GM13977 (cell line): Measurements from ENCODE around the gene BRAT1.

ENCODE experiments used
- DNase-seq: peaks from one replicate; pipeline ENCODE4 v3.0.0; 2012; ENCODE audit warnings: low spot score
- in situ Hi-C: fragments of 300-500 bp; cut with MboI; formaldehyde crosslinking; loops from one replicate; pipeline ENCODE4 v1.12.0; 2022; ENCODE audit warnings: low sequenced_read_pairs, low pct_unique_long_range_greater_than_20kb, mixed read lengths, inconsistent platforms; ENCODE audit not compliant: unreplicated experiment
- TF ChIP-seq, protein P1 (sequence below): IDR thresholded peaks from 2 replicates; pipeline ENCODE4 v1.5.1; 2012; ENCODE audit warnings: mild to moderate bottlenecking, control low read depth; ENCODE audit not compliant: insufficient read depth; ENCODE audit errors: extremely low read depth, missing control alignments

Gene BRAT1

DNA sequence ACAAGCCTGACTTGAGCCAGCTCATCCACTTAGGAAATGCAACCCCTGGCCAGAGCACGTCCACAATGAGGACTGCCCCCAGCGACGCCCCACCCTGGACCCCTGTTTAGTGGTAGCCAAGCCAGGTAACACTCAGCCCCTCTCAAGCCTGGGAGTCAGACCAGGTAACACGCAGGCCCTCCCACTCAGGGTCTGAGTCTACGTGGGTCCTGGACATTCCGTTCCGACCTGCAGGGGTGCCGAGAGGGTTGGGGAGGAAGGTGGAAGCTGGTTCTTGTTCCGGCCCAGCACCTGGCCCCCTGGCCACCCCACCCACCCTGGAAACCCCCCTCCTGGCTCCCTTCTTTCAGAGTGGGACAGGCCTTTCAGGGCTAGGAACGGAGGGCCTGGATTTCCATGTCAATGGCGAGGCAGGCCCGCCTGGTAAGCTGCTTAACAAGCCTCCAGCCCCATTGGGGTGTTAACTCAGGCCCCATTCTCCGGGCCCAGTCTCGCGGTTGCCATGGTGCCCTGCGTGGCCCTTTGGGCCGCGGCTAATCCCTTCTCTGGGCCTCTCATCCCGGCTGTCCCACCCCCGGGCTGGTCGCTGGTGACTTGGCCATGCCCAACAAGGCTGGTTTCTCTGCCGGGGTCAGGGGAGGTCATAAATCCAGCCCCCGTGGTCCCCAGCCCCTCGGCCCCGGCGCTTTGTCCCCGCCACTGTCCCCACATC is 55.4 kb downstream of the BRAT1 start:
- in situ Hi-C loops, result no loop called here
- no peak for DNase-seq
- TF ChIP-seq, protein P1, sequence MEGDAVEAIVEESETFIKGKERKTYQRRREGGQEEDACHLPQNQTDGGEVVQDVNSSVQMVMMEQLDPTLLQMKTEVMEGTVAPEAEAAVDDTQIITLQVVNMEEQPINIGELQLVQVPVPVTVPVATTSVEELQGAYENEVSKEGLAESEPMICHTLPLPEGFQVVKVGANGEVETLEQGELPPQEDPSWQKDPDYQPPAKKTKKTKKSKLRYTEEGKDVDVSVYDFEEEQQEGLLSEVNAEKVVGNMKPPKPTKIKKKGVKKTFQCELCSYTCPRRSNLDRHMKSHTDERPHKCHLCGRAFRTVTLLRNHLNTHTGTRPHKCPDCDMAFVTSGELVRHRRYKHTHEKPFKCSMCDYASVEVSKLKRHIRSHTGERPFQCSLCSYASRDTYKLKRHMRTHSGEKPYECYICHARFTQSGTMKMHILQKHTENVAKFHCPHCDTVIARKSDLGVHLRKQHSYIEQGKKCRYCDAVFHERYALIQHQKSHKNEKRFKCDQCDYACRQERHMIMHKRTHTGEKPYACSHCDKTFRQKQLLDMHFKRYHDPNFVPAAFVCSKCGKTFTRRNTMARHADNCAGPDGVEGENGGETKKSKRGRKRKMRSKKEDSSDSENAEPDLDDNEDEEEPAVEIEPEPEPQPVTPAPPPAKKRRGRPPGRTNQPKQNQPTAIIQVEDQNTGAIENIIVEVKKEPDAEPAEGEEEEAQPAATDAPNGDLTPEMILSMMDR, result no peak

- DNase-seq, result no peak
- TF ChIP-seq, protein P1, result no peak
- in situ Hi-C loops, result no loop called here
Measured at GRCh38 chr7:2499181-2499580, 56.1 kb downstream of the BRAT1 start.

GRCh38 chr7:2498708-2499107 is 56.6 kb downstream of the BRAT1 start:
- TF ChIP-seq, protein P1, result no peak
- in situ Hi-C loops, result no loop called here
- DNase-seq, result no peak

GRCh38 chr7:2497500-2498336 is 57.6 kb downstream of the BRAT1 start:
- in situ Hi-C loops, result no loop called here
- TF ChIP-seq, protein P1, result no peak
- no peak for DNase-seq

DNA sequence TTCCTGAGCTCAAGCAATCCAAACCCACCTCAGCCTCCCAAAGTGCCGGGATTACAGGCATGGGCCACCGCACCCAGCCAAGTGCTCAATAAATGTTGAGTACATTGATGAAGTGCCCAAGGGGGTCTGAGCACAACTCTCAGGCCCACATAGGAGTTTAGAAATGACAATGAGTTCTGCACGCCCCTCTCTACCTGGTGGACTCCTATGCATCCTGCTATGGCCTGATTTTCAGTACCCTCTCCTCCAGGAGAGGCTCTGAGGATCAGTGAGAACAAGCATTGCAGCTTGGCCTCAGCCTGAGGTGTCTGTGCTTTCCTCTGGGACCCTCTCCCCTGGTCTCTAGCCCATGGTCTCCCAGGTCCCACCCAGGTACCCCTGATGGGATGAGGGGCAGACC is 58.3 kb downstream of the BRAT1 start:
- DNase-seq, result no peak
- in situ Hi-C loops, result no loop called here
- TF ChIP-seq, protein P1, result no peak

GRCh38 chr7:2496375-2496774 is 58.9 kb downstream of the BRAT1 start:
- TF ChIP-seq, protein P1, result no peak
- DNase-seq, result no peak
- in situ Hi-C loops, result no loop called here
